MCF 10A (cell line): ENCODE results near the gene CLP1. TPM values are rescaled to one million over a fixed set of nuclear protein-coding genes. Genes with fewer than 3 reads are reported as not detected.

ENCODE experiments used
- BruUV-seq: library from RNA; stranded (reverse); fragments of 400-500 nt; replicated peaks from 2 replicates; lab custom pipeline; 2021; lab: Mats Ljungman, UMichigan
- CTCF ChIA-PET: fragments of 300-600 bp; sonication (Branson Sonifier 250); formaldehyde crosslinking; extraction: SDS; loops from one replicate; lab custom pipeline; 2021; ENCODE audit warnings: antibody characterized with exemption, inconsistent platforms; lab: Yijun Ruan, JAX
- POLR2A ChIA-PET: fragments of 300-600, 350-650 bp; sonication (Branson Sonifier 250); formaldehyde crosslinking; extraction: SDS; loops from one replicate; lab custom pipeline; 2020; ENCODE audit warnings: antibody characterized with exemption, inconsistent platforms; lab: Yijun Ruan, JAX
- DNase-seq: peaks from one replicate; pipeline ENCODE4 v3.0.0-alpha.2; 2018; ENCODE audit not compliant: unreplicated experiment
- H3K27ac Mint-ChIP-seq: one replicate; pipeline ENCODE4 v1.8.0; 2022; ENCODE audit warnings: mild to moderate bottlenecking, low read depth, mixed read lengths; ENCODE audit not compliant: unreplicated experiment
- H3K27me3 Mint-ChIP-seq: one replicate; pipeline ENCODE4 v1.8.0; 2022; ENCODE audit warnings: mixed read lengths; ENCODE audit not compliant: insufficient read depth, unreplicated experiment
- H3K36me3 Mint-ChIP-seq: one replicate; pipeline ENCODE4 v1.8.0; 2022; ENCODE audit warnings: mild to moderate bottlenecking, moderate library complexity, mixed read lengths; ENCODE audit not compliant: insufficient read depth, unreplicated experiment
- H3K4me1 Mint-ChIP-seq: one replicate; pipeline ENCODE4 v1.8.0; 2022; ENCODE audit warnings: mixed read lengths; ENCODE audit not compliant: insufficient read depth, unreplicated experiment
- H3K4me3 Mint-ChIP-seq: one replicate; pipeline ENCODE4 v1.8.0; 2022; ENCODE audit warnings: mild to moderate bottlenecking, moderate library complexity, mixed read lengths; ENCODE audit not compliant: unreplicated experiment
- H3K9me3 Mint-ChIP-seq: one replicate; pipeline ENCODE4 v1.8.0; 2022; ENCODE audit warnings: mixed read lengths; ENCODE audit not compliant: unreplicated experiment
- CTCF ChIP-seq: fragments of 200-600 bp; IDR thresholded peaks from one replicate; pipeline ENCODE4 v1.8.0; 2022; ENCODE audit warnings: antibody characterized with exemption, mild to moderate bottlenecking; ENCODE audit not compliant: unreplicated experiment
- intact Hi-C: fragments of 100-400 bp; cut with micrococcal nuclease; formaldehyde crosslinking; loops from 2 replicates; pipeline ENCODE4 v1.14.1; 2022
- total RNA-seq: library from RNA; stranded (reverse); gene quantifications from 2 replicates; pipeline ENCODE4 v1.2.3, GENCODE V29; 2022

The CLP1 gene
- total RNA-seq, 1 experiment from 2014 or later, result 9.2 TPM

GRCh38 chr11:57615308-57615707, 42.3 kb upstream of the CLP1 start:
- no peaks in the 10 kb centered on the region for H3K36me3 Mint-ChIP-seq
- ChIA-PET POLR2A (no interaction called here), CTCF (interaction anchor here (1.9 to 5.1 kb wide), 2 partner anchors 25 to 29 kb away, joined by 5 to 26 read pairs; no protein-coding TSS in a partner anchor)
- TF ChIP-seq CTCF, result no peak
- H3K4me3 Mint-ChIP-seq, result no peak overlapping the region
- no TSS peak for BruUV-seq
- no peak for DNase-seq
- no peaks in the 10 kb centered on the region for H3K9me3 Mint-ChIP-seq
- peaks cover 36% of the 10 kb centered on the region for H3K27me3 Mint-ChIP-seq
- no peaks in the 10 kb centered on the region for H3K4me1 Mint-ChIP-seq
- H3K27ac Mint-ChIP-seq, result no peak overlapping the region
- intact Hi-C loops, result no loop called here

- no peak for TF ChIP-seq CTCF
- POLR2A ChIA-PET, result no interaction called here
- Mint-ChIP-seq H3K27ac (no peak overlapping the region), H3K4me1 (no peaks in the 10 kb centered on the region), H3K27me3 (peaks cover 36% of the 10 kb centered on the region), H3K36me3 (no peaks in the 10 kb centered on the region), H3K4me3 (no peak overlapping the region), H3K9me3 (no peaks in the 10 kb centered on the region)
- BruUV-seq, result no TSS peak
- CTCF ChIA-PET, result interaction anchor here (0.7 to 5.1 kb wide), 4 partner anchors 20 to 254 kb away, joined by 3 to 26 read pairs (median 4); no protein-coding TSS in a partner anchor
- DNase-seq, result no peak
- intact Hi-C loops, result no loop called here
Measured at GRCh38 chr11:57616595-57616994, 41.0 kb upstream of the CLP1 start.

GRCh38 chr11:57618438-57618837, 39.1 kb upstream of the CLP1 start:
- POLR2A ChIA-PET, result interaction anchor here (0.9 to 1.1 kb wide), 2 partner anchors 12 to 19 kb away, joined by 3 to 4 read pairs; no protein-coding TSS in a partner anchor
- no peak for DNase-seq
- H3K27me3 Mint-ChIP-seq, result peaks cover 26% of the 10 kb centered on the region
- H3K4me3 Mint-ChIP-seq, result no peak overlapping the region
- no peaks in the 10 kb centered on the region for H3K4me1 Mint-ChIP-seq
- intact Hi-C loops, result no loop called here
- no peak overlapping the region for H3K27ac Mint-ChIP-seq
- TF ChIP-seq CTCF, result no peak
- no TSS peak for BruUV-seq
- H3K9me3 Mint-ChIP-seq, result no peaks in the 10 kb centered on the region
- CTCF ChIA-PET, result interaction anchor here (0.6 to 5.1 kb wide), 7 partner anchors 9 to 1615 kb away, joined by 3 to 26 read pairs (median 4); no protein-coding TSS in a partner anchor
- H3K36me3 Mint-ChIP-seq, result no peaks in the 10 kb centered on the region

- DNase-seq, result no peak
- H3K27me3 Mint-ChIP-seq, result peaks cover 18% of the 10 kb centered on the region
- H3K27ac Mint-ChIP-seq, result no peak overlapping the region
- BruUV-seq, result no TSS peak
- no peaks in the 10 kb centered on the region for H3K9me3 Mint-ChIP-seq
- no peaks in the 10 kb centered on the region for H3K4me1 Mint-ChIP-seq
- TF ChIP-seq CTCF, result no peak
- CTCF ChIA-PET, result interaction anchor here (1.0 to 5.1 kb wide), 4 partner anchors 19 to 51 kb away, joined by 3 to 26 read pairs (median 4); no protein-coding TSS in a partner anchor
- no peak overlapping the region for H3K4me3 Mint-ChIP-seq
- intact Hi-C loops, result no loop called here
- no peaks in the 10 kb centered on the region for H3K36me3 Mint-ChIP-seq
- POLR2A ChIA-PET, result interaction anchor here (1.1 kb wide), 1 partner anchor 20 kb away, joined by 4 read pairs; no protein-coding TSS in a partner anchor
Measured at GRCh38 chr11:57619331-57619730, 38.2 kb upstream of the CLP1 start.
